GM12878 (cell line): ENCODE data around the gene TMEM63C. TPM values are rescaled to one million over a fixed set of nuclear protein-coding genes. Genes with fewer than 3 reads are reported as not detected.

ENCODE experiments used
- ATAC-seq: fragments of 200-7000 bp; cut with Tn5 transposase; 3 replicates; pipeline ENCODE4 v1.9.1; 2020; ENCODE audit warnings: mild to moderate bottlenecking, moderate library complexity
- BruUV-seq: library from RNA; stranded (reverse); fragments of 400-500 nt; replicated peaks from 2 replicates; lab custom pipeline; 2021; lab: Mats Ljungman, UMichigan
- CTCF ChIA-PET: fragments of 300-600 bp; sonication (Branson Sonifier 250); formaldehyde crosslinking; extraction: SDS; loops from one replicate; lab custom pipeline; 2021; ENCODE audit warnings: inconsistent platforms; lab: Yijun Ruan, JAX
- POLR2A ChIA-PET: fragments of 350-600 bp; formaldehyde crosslinking; extraction: SDS; loops from one replicate; lab custom pipeline; 2021; ENCODE audit warnings: inconsistent platforms; lab: Charles Lee
- RAD21 ChIA-PET: fragments of 300-600 bp; sonication (Branson Sonifier 250); formaldehyde crosslinking; loops from one replicate; lab custom pipeline; 2023; ENCODE audit warnings: antibody characterized with exemption; ENCODE audit not compliant: unreplicated experiment; lab: Charles Lee
- SMC1A ChIA-PET: fragments of 300-600 bp; sonication (Branson Sonifier 250); formaldehyde crosslinking; loops from one replicate; lab custom pipeline; 2023; ENCODE audit not compliant: unreplicated experiment, uncharacterized antibody; lab: Charles Lee
- DNase-seq: peaks from one replicate; pipeline ENCODE4 v3.0.0-alpha.2; 2011; ENCODE audit warnings: low read depth, low spot score
- FAIRE-seq: peaks from 3 replicates; lab custom pipeline; 2011; peaks lifted over from hg19 to GRCh38; lab: Jason Lieb, UNC
- H2AFZ ChIP-seq: 2 replicates; pipeline ENCODE4 v1.6.0; 2011; ENCODE audit warnings: low read depth, low read length, control low read depth; ENCODE audit not compliant: control insufficient read depth
- H3K27ac ChIP-seq: 2 replicates; pipeline ENCODE4 v1.5.1; 2011; ENCODE audit warnings: control low read depth; ENCODE audit not compliant: control insufficient read depth, insufficient read depth
- H3K27me3 ChIP-seq, 2 experiments: replicated peaks in 1 of 2; 2 replicates each; pipeline versions ENCODE4 v1.6.0 to v1.6.1; 2011; ENCODE audit warnings: low read length in 1 of 2; ENCODE audit not compliant: control insufficient read depth in 2 of 2, insufficient read depth in 2 of 2
- H3K36me3 ChIP-seq, 2 experiments: 2 replicates each; pipeline ENCODE4 v1.5.1; 2011; ENCODE audit warnings: low read length in 1 of 2; ENCODE audit not compliant: control insufficient read depth in 2 of 2, insufficient read depth in 2 of 2
- H3K4me1 ChIP-seq: 2 replicates; pipeline ENCODE4 v1.6.1; 2011; ENCODE audit warnings: mild to moderate bottlenecking, low read length, moderate library complexity, mixed read lengths; ENCODE audit not compliant: control insufficient read depth, insufficient read depth
- H3K4me2 ChIP-seq: 2 replicates; pipeline ENCODE4 v1.6.0; 2011; ENCODE audit warnings: control low read depth; ENCODE audit not compliant: control insufficient read depth, insufficient read depth
- H3K4me3 ChIP-seq: fragments of 200-600 bp; sonication (generic); 2 replicates; pipeline ENCODE4 v1.5.1; 2016
- H3K79me2 ChIP-seq: 2 replicates; pipeline ENCODE4 v1.6.0; 2011; ENCODE audit warnings: low read length; ENCODE audit not compliant: control insufficient read depth, insufficient read depth
- H3K9ac ChIP-seq: 2 replicates; pipeline ENCODE4 v1.8.0; 2011; ENCODE audit warnings: low read length, control low read depth, mixed read lengths; ENCODE audit not compliant: control insufficient read depth, insufficient read depth
- H3K9me3 ChIP-seq: replicated peaks from 3 replicates; pipeline ENCODE4 v1.5.1; 2011; ENCODE audit warnings: mild to moderate bottlenecking, low read length; ENCODE audit not compliant: control insufficient read depth, insufficient read depth
- H4K20me1 ChIP-seq: 2 replicates; pipeline ENCODE4 v1.6.0; 2011; ENCODE audit not compliant: control insufficient read depth, insufficient read depth
- BACH1 ChIP-seq: fragments of 450-650 bp; IDR thresholded peaks from 2 replicates; pipeline ENCODE4 v1.6.1; 2017; ENCODE audit warnings: mild to moderate bottlenecking, borderline replicate concordance
- BCL11A ChIP-seq: IDR thresholded peaks from 2 replicates; pipeline ENCODE4 v1.6.1; 2011; ENCODE audit warnings: low read depth, low read length
- CHD2 ChIP-seq: IDR thresholded peaks from 2 replicates; pipeline ENCODE4 v1.6.1; 2011; ENCODE audit warnings: low read depth, low read length, improper control_type of control experiment, borderline replicate concordance
- CHD4 ChIP-seq: fragments of 200-600 bp; sonication (generic); IDR thresholded peaks from 2 replicates; pipeline ENCODE4 v1.6.1; 2016; ENCODE audit warnings: mild to moderate bottlenecking
- EED ChIP-seq: sonication (generic); IDR thresholded peaks from 2 replicates; pipeline ENCODE4 v1.6.1; 2016; ENCODE audit warnings: antibody characterized with exemption, low read depth
- KAT2A ChIP-seq: conservative IDR thresholded peaks from 2 replicates; pipeline ENCODE4 v1.6.1; 2011; ENCODE audit warnings: low read depth, low read length; ENCODE audit not compliant: control insufficient read depth
- RCOR1 ChIP-seq: conservative IDR thresholded peaks from 2 replicates; pipeline ENCODE4 v1.6.1; 2012; ENCODE audit warnings: low read depth, low read length, improper control_type of control experiment
- RFX5 ChIP-seq: IDR thresholded peaks from 2 replicates; pipeline ENCODE4 v1.6.1; 2011; ENCODE audit warnings: low read depth, low read length, improper control_type of control experiment
- SREBF1 ChIP-seq: IDR thresholded peaks from 2 replicates; pipeline ENCODE4 v1.6.1; 2012; ENCODE audit warnings: mild to moderate bottlenecking, low read length
- TCF12 ChIP-seq: IDR thresholded peaks from 2 replicates; pipeline ENCODE4 v1.6.1; 2011; ENCODE audit warnings: low read depth, mild to moderate bottlenecking, low read length
- USF1 ChIP-seq: IDR thresholded peaks from 2 replicates; pipeline ENCODE4 v1.6.1; 2011; ENCODE audit warnings: borderline replicate concordance, low read depth, mild to moderate bottlenecking, moderate library complexity, mixed read lengths, low read length; ENCODE audit not compliant: insufficient read depth; ENCODE audit errors: extremely low read length
- ZBTB40 ChIP-seq: fragments of 450-650 bp; IDR thresholded peaks from 2 replicates; pipeline ENCODE4 v1.6.1; 2016; ENCODE audit warnings: mild to moderate bottlenecking, moderate library complexity, borderline replicate concordance
- ZNF24 ChIP-seq: fragments of 450-650 bp; IDR thresholded peaks from 2 replicates; pipeline ENCODE4 v1.6.1; 2017; ENCODE audit warnings: antibody characterized with exemption, mild to moderate bottlenecking
- ZNF622 ChIP-seq: fragments of 450-650 bp; IDR thresholded peaks from 2 replicates; pipeline ENCODE4 v1.6.1; 2017; ENCODE audit warnings: mild to moderate bottlenecking, inconsistent platforms
- WGBS: methylation state at CpG from one replicate; pipeline ENCODE4 v1.1.6; 2016; ENCODE audit warnings: low lambda C conversion rate; ENCODE audit not compliant: insufficient replicate concordance, insufficient coverage; ENCODE audit errors: missing lambda C conversion rate; 5-methylcytosine and 5-hydroxymethylcytosine counted together
- in situ Hi-C: fragments of 300-500 bp; cut with MboI; formaldehyde crosslinking; loops from 9 replicates; pipeline ENCODE4 v1.14.3; 2018; ENCODE audit warnings: mixed read lengths
- intact Hi-C: fragments of 100-400 bp; cut with micrococcal nuclease; formaldehyde crosslinking; loops from one replicate; pipeline ENCODE4 v1.14.2; 2022; ENCODE audit not compliant: unreplicated experiment
- polyA plus RNA-seq, 11 experiments: library from polyadenylated mRNA; depleted of rRNA in 4 of 11; unstranded in 6 of 11; stranded (reverse) in 5 of 11; fragments of >200 nt; fragmentation: Nextera tagmentation in 4 of 11; fragmentation: Illumina TruSeq in 1 of 11; extraction: Ambion mirVana in 4 of 11; extraction: Trizol in 1 of 11; gene quantifications; 1 replicate in 1 of 11; 2 replicates in 10 of 11; pipeline versions ENCODE4 v1.2.1 to v1.2.3, GENCODE V29; 2011 to 2016; ENCODE audit warnings: inconsistent platforms in 2 of 11, missing spikeins in 2 of 11, low read depth in 1 of 11
- total RNA-seq, 4 experiments: library from RNA; depleted of rRNA in 3 of 4; stranded (reverse); fragments of >200 nt in 3 of 4; fragmentation: Illumina TruSeq in 1 of 4; extraction: Trizol in 1 of 4; gene quantifications; 2 replicates each; pipeline versions ENCODE4 v1.2.1 to v1.2.3, GENCODE V29; 2013 to 2021

The TMEM63C gene
- total and polyA plus RNA-seq, 10 of the 15 experiments (the other 5 are each of a cell fraction or from before 2014, with no cell fraction given): 0.06 to 1.3 (median 0.39) TPM; not detected in 4

- FAIRE-seq (no peak), DNase-seq (no peak), ATAC-seq (no peak)
- SMC1A ChIA-PET: no interaction called here
- TF ChIP-seq BACH1 (no peak), RCOR1 (no peak), SREBF1 (no peak), KAT2A (no peak), EED (no peak), TCF12 (no peak), CHD2 (no peak), ZBTB40 (no peak), ZNF622 (no peak), BCL11A (no peak), USF1 (no peak), ZNF24 (no peak), RFX5 (no peak), CHD4 (no peak)
- intact Hi-C loops: no loop called here
- Histone ChIP-seq H3K36me3 (no peaks in the 10 kb centered on the region), H2AFZ (no peak overlapping the region), H3K27ac (no peak overlapping the region), H3K79me2 (no peaks in the 10 kb centered on the region), H3K4me2 (no peak overlapping the region), H3K4me3 (no peak overlapping the region), H3K9ac (no peak overlapping the region), H4K20me1 (no peaks in the 10 kb centered on the region), H3K4me1 (no peaks in the 10 kb centered on the region), H3K27me3 (peaks cover 0 to 1% of the 10 kb centered on the region in 2 experiments; a peak in 2 of 4 replicates), H3K9me3 (no peaks in the 10 kb centered on the region)
- CTCF ChIA-PET: interaction anchor here (0.8 to 2.1 kb wide), 2 partner anchors 10 to 75 kb away, joined by 3 to 12 read pairs; no protein-coding TSS in a partner anchor
- no TSS peak for BruUV-seq
- RAD21 ChIA-PET: no interaction called here
- WGBS: 54% methylated on average over 15 of the region's 15 CpGs
- in situ Hi-C loops: no loop called here
- POLR2A ChIA-PET: no interaction called here
These were observed 58.8 kb downstream of the TMEM63C start for GRCh38 chr14:77240336-77240915.
